ENCODE results near the gene MUC21.
"Not testable (repeated sequence)": the region's sequence is repeated elsewhere in the genome, so short reads cannot be mapped to it uniquely, and the experiment has no call there.

MUC21 gene

DNA sequence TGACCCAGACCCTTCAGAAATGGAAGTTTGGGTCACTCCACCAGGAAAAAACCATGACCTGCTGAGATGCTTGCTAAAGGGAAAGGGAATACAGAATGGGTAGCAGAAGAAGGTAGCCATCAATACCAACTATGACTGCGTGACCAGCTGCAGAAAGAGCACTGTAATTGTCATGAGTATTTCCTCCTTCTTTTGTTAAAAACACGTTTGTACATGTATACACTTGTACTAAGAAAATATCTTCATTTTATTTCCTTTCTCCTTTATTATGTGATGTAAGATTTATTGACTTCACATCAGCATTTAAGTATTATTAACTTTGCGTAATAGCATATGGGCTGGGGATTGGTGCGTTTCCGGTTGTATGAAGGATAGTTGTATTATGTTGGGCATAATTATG is 12.6 kb upstream of the MUC21 start:
- DNase-seq: no peak

GRCh38 chr6:30972816-30973215 is 10.7 kb upstream of the MUC21 start:
- DNase-seq: no peak

DNA sequence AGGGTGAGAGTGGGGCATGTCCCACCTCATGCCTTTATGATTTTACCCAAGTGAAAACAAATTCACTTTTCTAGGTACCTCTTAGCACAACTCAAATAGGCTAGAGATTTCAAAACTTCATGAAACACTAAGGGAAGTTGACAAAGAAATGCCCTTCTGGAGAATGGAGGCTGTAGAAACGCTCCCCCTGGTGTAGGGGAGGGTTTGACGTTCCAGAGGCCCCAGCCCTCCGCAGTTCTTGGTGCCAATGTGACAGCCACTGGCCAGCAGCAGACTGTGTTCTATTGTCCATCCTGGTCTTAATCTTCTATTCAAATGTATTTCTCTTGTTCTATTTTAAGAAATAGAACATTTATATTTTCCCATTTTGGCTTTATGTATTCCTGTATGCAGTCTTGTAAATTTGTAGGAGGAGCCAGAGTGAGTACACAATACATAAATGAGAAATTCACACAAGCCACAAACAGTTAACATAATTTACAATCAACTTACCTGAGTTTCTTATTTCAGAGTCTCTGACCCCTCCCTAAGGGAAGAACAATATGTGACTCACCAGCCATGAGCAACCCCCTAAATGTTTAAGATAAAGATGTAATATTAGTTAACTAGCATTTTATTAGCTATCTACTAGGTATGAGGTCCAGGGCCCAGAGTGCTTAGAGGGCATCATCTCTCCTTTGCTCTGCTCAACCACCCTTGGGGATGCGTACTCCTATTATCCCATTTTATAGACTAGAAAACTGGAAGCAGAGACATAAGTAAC is 8.8 kb upstream of the MUC21 start:
- no peak for DNase-seq

- no peak for DNase-seq
Measured at GRCh38 chr6:30979141-30979540, 4.4 kb upstream of the MUC21 start.

DNA sequence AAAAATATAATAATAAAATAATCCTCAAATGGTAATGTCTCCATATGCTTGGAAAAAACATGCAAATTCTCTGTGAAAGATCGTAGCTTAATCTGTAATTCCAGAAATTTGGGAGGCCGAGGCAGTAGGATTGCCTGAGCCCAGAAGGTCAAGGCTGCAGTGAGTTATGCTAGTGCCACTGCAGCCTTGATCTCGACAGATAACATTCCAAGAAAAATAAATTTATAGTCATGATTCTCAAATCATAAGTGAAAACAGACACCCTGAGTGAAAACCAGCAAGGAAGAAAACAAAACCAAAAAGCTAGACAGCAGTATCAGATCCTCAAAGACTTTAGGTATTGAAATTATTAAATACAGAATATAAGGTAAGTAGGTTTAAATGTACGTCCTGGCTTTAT is 3.8 kb upstream of the MUC21 start:
- no peak for DNase-seq

GRCh38 chr6:30981942-30982772 is 1.4 kb upstream of the MUC21 start:
- no peak for DNase-seq

GRCh38 chr6:30985490-30985889 is 2.0 kb downstream of the MUC21 start:
- DNase-seq: no peak

- no peak for DNase-seq
Measured at GRCh38 chr6:30987304-30987703, 3.8 kb downstream of the MUC21 start.

GRCh38 chr6:30988209-30988825 is 4.8 kb downstream of the MUC21 start:
- no peak for DNase-seq

DNA sequence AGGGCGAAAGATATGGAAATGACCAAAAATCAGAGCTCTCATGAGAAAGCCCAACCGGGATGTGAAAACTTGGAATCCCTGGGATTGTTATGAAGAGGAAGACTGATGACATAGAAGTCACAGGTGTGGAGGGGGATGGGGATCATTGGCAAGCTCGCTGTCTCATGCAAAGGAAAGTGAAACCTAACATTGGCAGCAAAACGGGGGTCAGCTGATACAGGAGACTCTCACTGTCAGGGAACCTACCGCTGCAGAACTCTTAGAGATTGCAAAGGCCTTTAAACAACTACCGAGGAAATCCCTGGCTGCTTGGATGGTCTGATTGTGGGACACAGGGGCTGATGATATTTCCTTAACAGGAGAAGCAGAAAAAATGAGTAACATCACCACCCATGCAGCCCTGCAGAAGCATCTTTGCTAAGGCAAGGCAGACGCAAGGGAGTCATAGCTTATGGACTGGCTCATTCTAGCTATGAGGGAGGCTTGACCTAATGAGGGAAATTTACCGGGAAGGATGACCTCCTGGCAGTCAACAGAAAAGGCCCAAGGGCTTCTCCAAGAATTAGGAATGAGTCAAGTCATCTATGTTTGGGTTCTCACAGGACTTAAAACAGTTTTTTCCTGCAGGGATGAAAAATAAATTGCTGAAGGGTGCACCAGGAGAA is 7.0 kb downstream of the MUC21 start:
- no peak for DNase-seq

DNA sequence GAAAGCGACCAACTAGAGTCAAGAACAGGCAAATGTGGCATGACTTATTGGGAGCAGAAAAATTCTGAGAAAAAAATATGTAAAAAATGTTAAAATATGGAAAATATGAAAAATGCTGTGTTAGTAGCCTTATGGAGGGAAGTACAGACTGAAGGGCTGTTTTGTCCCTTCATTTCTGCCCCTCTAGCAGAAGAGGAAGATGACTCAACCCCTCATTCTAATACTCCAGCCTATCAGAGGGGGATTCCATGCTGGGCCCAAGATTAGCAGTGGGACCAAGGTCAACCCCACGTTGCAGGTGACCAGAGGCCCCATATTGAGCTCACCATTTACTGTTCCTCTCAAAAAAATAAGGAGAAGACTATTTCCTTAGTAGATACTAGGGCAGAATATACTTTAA is 8.4 kb downstream of the MUC21 start:
- no peak for DNase-seq

- no peak for DNase-seq
Measured at GRCh38 chr6:30997301-30997700, 13.8 kb downstream of the MUC21 start.

- DNase-seq: no peak
Measured at GRCh38 chr6:30998785-30999184, 15.3 kb downstream of the MUC21 start.

- not testable (repeated sequence) for DNase-seq
Measured at GRCh38 chr6:31000067-31000860, 16.7 kb downstream of the MUC21 start.

- DNase-seq: no peak
Measured at GRCh38 chr6:31001281-31001888, 17.9 kb downstream of the MUC21 start.

DNA sequence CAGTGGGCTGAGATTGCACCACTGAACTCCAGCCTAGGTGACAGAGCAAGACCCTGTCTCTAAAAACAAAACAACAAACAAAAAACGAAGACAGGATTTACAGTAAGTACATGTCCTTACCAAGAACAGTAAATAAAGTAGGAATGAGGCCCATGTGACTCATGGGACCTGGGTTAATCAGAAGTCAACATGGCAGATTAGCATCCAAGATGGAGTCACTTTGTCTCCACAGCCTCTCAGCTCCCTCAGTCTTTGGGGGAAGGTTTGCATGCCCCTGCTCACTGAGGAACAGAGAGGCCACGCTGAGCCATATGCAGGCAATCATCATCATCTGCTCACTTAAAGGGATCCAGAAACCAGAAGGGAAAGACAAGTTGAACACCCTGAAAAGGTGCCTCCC is 19.0 kb downstream of the MUC21 start:
- DNase-seq: no peak

DNA sequence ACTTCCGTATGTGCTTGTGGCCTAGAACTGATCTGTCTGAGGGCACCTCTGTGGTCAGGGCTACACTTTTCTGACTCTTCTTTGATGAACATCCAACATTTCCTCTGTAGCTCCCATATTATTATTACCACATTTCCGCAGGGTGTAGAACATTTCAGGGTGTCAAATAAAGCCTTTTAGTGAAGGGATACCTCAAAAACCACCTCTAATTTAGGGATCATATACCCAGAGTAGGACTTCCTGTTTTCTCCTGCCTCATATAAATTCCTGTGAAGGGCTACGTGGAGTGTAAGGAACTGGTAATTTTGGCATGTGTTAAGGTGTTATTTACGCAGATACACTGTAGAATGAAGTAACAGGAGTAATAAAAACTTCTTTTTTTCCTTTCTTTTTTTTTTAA is 21.3 kb downstream of the MUC21 start:
- no peak for DNase-seq

GRCh38 chr6:31005249-31006020 is 21.9 kb downstream of the MUC21 start:
- no peak for DNase-seq

GRCh38 chr6:31007694-31008093 is 24.2 kb downstream of the MUC21 start:
- DNase-seq: no peak

- DNase-seq: no peak
Measured at GRCh38 chr6:31008165-31008564, 24.6 kb downstream of the MUC21 start.

- no peak for DNase-seq
Measured at GRCh38 chr6:31009731-31010130, 26.2 kb downstream of the MUC21 start.
